GM21723 (cell line): ENCODE measurements around the gene THRA.

ENCODE experiments used
- ATAC-seq: cut with Tn5 transposase; IDR thresholded peaks from one replicate; pipeline ENCODE4 v1.9.1; 2021; ENCODE audit warnings: mild to moderate bottlenecking, moderate library complexity; ENCODE audit not compliant: unreplicated experiment

The THRA gene

GRCh38 chr17:40025991-40026815 lies 36.6 kb upstream of the THRA start:
- ATAC-seq, result no peak

DNA sequence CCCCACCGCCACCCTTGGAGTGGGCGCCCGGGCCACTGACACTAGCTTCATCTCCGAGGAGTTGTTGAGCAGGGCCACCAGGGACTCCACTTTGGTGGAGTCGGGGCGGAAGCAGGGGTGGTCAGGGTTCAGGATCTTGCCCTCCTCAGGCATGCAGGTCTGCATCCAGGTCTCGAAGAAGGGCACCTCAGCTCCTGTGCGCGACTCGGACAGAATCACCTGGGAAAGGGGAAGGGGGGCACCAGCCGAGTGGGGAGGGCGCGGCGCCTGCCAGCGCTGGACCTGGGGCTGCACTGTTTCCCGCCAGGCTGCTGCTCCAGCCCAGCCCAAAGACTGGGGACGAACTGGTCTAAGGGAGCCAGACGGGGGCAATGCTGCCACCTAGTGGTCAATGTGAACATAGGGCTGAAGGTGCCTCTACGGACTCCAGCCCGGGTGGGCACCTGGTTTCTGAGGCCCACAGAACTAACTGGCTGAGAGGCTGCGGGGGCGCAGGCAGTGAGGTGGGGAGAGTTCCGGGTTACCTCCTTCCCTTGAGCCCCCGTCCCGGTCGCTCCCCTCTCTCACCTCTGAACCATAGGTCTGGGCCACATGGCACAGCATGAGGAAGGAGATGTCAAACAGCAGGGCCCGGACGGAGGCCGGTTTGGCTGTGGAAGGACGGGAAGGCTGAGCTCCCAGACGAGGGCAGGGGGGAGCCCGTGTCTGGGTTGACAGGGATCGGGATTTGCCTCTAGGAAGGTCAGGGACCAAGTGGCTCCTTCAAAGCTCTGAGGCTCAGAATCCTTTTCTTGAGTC lies 35.8 kb upstream of the THRA start:
- ATAC-seq, result no peak

GRCh38 chr17:40027614-40028012 lies 35.2 kb upstream of the THRA start:
- no peak for ATAC-seq

DNA sequence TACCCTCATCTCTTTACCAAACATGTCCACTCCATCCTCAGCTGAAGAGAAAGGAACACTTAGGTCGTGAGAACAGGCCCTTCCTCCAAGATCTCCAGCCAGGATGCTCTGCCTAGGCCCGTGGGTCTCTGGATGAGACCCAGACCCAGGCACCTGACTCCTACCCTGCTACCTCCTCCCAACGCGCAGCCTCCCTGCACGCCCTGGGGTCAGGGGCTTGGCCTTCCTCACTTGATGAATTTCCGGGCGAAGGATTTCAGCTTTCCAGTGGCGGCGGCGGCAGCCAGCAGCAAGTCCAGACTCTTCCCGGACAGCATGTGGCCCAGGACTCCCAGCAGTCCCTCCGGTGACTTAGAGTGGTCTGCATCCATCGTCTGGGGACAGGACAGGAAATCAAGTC lies 34.2 kb upstream of the THRA start:
- ATAC-seq, result no peak

DNA sequence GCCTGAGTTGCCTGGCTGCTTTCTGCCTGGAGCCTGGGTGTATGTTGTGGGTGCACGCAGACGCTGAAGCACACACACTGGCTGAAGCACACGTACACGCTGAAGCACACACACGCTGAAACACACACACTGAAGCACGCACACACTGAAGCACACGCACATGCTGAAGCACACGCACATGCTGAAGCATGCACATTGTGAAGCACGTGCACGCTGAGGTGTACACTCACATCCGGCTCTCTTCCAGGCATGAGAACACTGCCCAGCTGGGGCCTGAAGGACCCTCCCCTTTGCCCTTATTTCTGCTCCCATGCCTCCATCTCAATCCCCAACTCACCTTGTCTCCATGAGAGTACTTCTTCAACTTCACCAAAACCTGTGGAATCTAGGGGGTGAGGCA lies 31.1 kb upstream of the THRA start:
- no peak for ATAC-seq

- ATAC-seq, result no peak
Observed at GRCh38 chr17:40032322-40033320, 30.1 kb upstream of the THRA start.

- ATAC-seq, result no peak
Observed at GRCh38 chr17:40033339-40033738, 29.4 kb upstream of the THRA start.

GRCh38 chr17:40034426-40035161 lies 28.2 kb upstream of the THRA start:
- no peak for ATAC-seq

DNA sequence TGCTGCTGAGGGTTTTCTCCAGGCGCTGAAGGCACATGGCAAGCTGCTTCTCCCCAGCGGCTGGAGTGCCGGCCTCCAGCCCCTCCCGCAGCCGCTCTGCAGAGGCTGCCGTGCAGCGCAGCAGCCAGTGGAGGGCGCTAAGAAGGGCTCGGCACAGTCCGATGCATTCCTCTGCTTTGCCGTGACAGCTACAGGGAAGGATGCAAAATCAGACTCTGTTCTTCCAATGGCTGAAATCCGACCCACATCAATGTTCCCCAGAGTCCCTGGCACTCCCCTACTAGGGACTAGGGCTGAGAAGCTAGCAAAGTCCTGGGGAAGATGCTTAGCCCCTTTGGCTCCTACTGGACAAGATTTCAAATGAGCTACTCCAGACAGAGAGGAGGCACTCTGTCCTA lies 27.6 kb upstream of the THRA start:
- no peak for ATAC-seq

DNA sequence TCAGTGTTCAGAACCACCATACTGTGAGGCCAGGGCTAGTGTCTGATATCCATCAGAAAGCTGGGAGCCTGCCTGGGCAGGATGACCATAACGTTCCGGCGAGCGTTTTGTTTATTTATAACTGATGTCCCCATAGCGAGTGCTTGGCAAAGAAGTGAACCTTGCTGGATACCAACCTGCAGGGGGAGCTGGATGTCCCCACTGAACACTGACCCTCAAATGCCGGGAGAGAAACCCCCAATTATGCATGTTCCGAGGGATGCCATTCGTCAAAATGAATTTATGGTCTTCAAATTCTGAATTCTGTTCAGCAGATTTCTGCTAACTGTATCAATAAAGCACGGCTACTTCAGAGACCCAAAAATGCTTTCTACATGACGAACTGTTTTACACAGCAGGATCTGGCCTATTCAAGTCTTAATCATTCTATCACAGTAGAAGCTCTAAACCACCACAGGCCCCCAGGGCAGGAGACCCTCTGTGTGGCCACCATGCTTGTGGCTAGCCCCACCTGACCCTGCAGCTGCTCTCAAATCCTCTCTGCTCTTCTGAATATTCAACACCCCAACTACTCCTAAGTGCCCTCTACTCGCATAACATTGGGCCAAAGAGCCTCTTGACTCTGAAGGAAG lies 23.8 kb upstream of the THRA start:
- no peak for ATAC-seq

DNA sequence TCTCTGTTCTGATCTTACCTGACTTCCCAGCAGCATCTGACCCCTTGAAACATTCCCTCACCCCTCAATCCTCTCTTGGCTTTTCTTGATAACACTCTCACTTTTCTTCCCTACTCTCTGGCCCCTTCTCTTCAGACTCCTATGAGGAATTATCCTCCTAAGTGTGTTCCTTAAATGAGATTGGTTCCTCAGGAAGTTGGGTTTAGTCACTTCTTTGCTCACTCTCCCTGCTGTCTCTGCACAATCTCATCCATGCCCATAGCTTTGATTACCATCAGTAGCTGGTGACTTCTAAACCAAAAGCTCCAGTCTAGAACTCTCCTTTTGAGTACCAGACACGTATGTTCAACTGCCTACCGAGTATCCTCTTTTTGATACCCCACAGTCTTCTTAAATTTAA lies 21.6 kb upstream of the THRA start:
- no peak for ATAC-seq

- no peak for ATAC-seq
Observed at GRCh38 chr17:40056379-40057015, 6.3 kb upstream of the THRA start.

GRCh38 chr17:40058186-40058784 lies 4.5 kb upstream of the THRA start:
- ATAC-seq, result no peak

GRCh38 chr17:40058865-40059264 lies 3.9 kb upstream of the THRA start:
- ATAC-seq, result no peak

DNA sequence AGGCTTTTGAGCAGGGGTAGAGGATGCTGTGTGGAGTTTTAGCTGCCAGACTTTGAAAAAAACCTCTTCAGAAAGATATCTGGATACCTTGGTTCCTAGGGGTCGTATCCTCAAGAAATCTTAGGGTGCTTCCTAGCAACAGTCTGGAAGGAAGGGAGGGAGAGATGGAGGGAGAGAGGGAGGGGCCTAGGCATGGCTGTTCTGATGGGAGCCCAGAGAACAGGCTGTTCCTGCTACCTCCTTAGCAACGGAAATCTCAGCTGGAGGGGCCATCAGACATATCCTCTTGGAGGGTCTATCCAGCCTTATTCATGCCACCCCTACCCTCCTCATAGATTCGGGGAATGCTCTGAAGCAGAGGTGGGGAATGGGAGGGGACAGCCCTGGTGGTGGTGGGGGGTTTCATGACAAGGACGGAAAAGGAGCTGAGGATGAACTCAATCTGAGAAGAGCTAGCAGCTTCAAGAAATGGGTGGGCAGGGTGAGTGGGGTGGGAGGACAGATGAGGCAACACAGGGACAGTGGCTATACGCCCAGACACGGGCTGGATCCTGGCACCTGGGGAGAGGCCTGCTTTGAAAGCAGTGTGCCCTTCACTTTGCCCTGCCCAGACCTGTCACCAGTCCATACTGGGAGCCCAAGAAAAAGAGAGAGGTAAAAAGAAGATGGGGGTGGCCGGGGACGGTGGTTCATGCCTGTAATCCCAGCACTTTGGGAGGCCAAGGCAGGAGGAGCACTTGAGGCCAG lies 2.9 kb upstream of the THRA start:
- no peak for ATAC-seq

GRCh38 chr17:40060887-40061608 lies 1.7 kb upstream of the THRA start:
- ATAC-seq, result no peak

GRCh38 chr17:40061609-40062038 lies 1.1 kb upstream of the THRA start:
- no peak for ATAC-seq
